Nucleus accumbens (tissue), 56 donors: ENCODE measurements around the gene FCSK.
"Not testable (repeated sequence)": the region's sequence is repeated elsewhere in the genome, so short reads cannot be mapped to it uniquely, and the experiment has no call there.

Source experiments
- DNase-seq, 56 donors: peaks; one replicate each; lab custom pipeline; 2025; lab: John Stamatoyannopoulos, UW

Gene FCSK

GRCh38 chr16:70430667-70431536, 23.5 kb upstream of the FCSK start:
- DNase-seq: no peak

GRCh38 chr16:70432356-70432722, 22.1 kb upstream of the FCSK start:
- no peak for DNase-seq

- no peak for DNase-seq
Measured at GRCh38 chr16:70432723-70433457, 21.5 kb upstream of the FCSK start.

GRCh38 chr16:70433458-70434103, 20.8 kb upstream of the FCSK start:
- peak in 1 of 56 donors; percentile 1 for DNase-seq

- DNase-seq: no peak
Measured at GRCh38 chr16:70434484-70435260, 19.7 kb upstream of the FCSK start.

- DNase-seq: no peak
Measured at GRCh38 chr16:70437017-70437581, 17.3 kb upstream of the FCSK start.

GRCh38 chr16:70437582-70438557, 16.5 kb upstream of the FCSK start:
- DNase-seq: peak in 22 of 56 donors; percentile 4 to 61 (median 28)

GRCh38 chr16:70438585-70438968, 15.8 kb upstream of the FCSK start:
- DNase-seq: peak in 17 of 56 donors; percentile 14 to 72 (median 47)

- DNase-seq: peak; percentile 77 to 98 (median 94)
Measured at GRCh38 chr16:70438969-70439862, 15.2 kb upstream of the FCSK start, which contains the start of gene ST3GAL2. Gene ST3GAL2 (minus strand): TSS chr16:70439100. CDS start chr16:70398530, 40,570 bp downstream.

GRCh38 chr16:70440009-70440692, 14.2 kb upstream of the FCSK start:
- DNase-seq: no peak

GRCh38 chr16:70441406-70441990, 12.9 kb upstream of the FCSK start:
- no peak for DNase-seq

- DNase-seq: no peak
Measured at GRCh38 chr16:70442344-70442743, 12.1 kb upstream of the FCSK start.

GRCh38 chr16:70444249-70445063, 9.9 kb upstream of the FCSK start:
- DNase-seq: no peak

- no peak for DNase-seq
Measured at GRCh38 chr16:70448075-70448474, 6.3 kb upstream of the FCSK start.

- DNase-seq: not testable (repeated sequence)
Measured at GRCh38 chr16:70450142-70451003, 4.0 kb upstream of the FCSK start.
